NCI-H187 treated with DMSO at 0.1 percent for 48 hours (cell line): ENCODE measurements around the gene CD101.

Experiments
- DNase-seq: peaks from one replicate; lab custom pipeline; 2025; lab: John Stamatoyannopoulos, UW

Gene CD101

DNA sequence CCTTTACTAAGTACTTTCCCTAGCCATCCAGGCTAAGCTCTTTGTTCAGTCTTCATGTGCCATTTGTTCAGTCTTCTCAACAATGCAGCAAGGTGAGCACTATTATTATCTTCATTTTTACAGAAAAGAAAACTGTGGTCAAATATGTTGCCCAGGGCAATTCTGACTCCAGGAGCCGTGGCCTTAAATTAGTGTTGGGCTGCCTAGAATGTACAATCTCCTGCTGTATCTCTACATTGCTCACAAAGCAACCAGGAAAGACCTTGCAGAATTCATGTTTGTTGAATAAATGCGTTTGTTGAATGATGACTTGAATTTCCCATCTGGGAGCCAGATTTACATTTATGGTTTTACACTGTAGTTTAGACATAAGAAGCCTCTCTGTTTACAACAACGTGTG is 14.2 kb downstream of the CD101 start:
- no peak for DNase-seq

DNA sequence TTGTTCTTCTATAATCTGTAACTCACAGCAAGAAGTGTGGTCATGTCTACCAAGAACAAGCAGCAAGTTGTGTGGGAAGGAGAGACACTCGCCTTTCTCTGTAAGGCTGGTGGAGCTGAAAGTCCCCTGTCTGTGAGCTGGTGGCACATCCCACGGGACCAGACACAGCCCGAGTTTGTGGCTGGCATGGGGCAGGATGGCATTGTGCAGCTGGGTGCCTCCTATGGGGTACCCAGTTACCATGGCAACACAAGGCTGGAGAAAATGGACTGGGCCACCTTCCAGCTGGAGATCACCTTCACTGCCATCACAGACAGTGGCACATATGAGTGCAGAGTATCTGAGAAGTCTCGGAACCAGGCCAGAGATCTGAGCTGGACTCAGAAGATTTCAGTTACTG is 15.5 kb downstream of the CD101 start:
- DNase-seq: no peak

DNA sequence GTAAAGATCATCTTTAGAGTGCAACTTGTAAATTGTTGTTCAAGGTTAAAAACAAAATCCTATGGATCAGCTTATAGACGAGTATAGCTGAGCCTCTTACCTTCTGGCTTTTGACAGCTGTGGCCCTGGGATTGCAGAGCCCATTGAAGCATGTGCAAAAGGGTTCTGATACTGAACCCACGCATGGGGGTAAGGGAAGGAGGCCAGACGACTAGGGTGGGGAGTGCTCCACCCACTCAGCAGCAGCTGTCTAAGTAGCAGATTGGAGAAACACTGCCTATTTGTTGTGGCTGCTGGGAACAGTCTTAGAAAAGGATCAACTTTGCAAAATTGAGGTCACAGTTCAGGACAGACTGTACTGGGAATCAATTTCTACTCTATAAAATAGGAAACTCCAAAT is 16.1 kb downstream of the CD101 start:
- DNase-seq: no peak

DNA sequence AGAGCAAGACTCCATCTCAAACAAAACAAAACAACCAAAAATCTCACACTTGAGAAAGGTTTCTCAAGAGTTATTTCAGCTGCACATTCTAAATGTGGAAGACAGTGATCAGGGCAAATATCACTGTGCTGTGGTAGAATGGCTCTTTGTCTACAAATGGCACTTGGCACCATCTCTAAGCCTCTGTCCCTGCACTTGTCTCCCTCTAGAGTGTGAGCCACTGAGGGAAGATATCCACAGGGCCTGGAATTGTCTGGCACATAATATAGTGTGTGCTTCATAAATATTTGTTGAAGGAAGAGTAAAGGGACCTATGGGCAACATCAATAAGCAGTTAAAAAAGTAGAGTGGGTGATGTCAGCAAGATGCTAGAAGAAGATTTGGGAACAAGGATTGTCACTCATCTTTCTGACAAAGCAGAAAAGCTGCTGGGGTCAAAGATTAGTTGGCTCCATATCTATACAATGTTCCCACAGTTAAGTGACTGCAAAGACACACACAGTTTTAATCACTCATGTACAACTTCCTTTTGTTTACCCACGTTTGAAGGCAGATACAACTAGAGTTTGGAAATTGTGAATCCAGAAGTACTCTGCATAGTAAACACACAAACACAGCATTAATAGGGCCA is 19.1 kb downstream of the CD101 start:
- DNase-seq: no peak

DNA sequence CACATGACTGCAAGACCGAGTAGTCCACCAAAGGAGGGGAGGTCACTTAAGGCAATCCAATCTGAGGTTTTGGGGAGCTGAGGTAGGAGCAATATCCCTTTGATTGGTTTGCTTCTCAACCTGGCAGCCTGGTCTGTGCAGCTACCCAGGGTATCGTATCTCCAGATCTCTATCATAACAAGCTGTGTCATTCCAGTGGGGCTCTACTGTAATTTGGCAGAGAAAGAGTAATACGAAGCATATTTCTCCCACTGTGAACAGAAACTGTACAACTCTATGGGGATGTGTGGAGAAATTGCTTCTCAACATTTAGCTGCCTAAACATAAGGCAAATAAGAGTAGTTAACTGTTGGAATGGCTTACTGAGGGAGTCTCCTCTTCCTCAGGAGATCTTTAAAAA is 20.6 kb downstream of the CD101 start:
- no peak for DNase-seq

DNA sequence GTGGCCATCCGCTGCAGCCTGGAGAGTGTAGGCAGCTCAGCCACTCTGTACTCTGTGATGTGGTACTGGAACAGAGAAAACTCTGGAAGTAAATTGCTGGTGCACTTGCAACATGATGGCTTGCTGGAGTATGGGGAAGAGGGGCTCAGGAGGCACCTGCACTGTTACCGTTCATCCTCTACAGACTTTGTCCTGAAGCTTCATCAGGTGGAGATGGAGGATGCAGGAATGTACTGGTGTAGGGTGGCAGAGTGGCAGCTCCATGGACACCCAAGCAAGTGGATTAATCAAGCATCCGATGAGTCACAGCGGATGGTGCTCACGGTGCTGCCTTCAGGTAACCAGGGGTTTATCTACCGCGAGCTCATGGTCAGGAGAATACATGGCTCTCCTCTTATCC is 24.0 kb downstream of the CD101 start:
- no peak for DNase-seq

DNA sequence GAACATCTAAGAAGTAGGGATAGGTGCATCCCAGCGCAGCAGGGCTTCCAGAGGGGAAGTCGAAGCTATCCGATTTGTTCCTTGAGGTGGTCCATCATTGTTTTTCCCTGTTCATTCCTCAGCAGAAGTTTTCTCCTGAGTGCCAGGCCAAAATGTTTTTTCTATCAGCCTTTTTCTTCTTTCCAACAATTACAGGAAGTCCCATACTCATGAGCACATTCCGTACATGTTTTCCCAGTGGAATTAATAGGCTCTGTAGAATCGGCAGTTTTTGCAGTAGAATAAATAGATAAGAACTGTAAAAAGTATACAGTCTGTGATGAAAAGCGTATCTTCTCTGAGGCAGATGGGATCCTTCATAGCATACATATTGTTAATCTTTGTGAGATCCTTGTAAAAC is 24.8 kb downstream of the CD101 start:
- DNase-seq: no peak

DNA sequence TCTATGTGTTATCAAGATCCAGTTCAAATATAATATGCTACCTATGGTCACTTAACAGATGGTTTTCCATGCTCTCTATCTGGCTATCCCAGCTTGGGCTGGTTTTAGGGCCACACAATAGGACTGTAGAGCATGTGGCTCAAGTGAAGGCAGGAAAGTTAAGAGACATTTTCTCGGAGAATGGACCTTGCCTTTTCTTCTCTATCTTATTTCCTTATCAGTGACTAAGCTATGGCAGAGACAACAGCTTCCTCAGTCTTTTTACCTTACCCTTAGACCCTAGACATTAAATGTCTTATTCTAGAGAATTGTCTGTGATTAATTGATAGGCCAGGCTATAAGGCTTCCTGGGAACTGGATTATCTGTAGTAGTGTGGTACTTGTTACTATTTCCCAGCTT is 28.1 kb downstream of the CD101 start:
- no peak for DNase-seq

DNA sequence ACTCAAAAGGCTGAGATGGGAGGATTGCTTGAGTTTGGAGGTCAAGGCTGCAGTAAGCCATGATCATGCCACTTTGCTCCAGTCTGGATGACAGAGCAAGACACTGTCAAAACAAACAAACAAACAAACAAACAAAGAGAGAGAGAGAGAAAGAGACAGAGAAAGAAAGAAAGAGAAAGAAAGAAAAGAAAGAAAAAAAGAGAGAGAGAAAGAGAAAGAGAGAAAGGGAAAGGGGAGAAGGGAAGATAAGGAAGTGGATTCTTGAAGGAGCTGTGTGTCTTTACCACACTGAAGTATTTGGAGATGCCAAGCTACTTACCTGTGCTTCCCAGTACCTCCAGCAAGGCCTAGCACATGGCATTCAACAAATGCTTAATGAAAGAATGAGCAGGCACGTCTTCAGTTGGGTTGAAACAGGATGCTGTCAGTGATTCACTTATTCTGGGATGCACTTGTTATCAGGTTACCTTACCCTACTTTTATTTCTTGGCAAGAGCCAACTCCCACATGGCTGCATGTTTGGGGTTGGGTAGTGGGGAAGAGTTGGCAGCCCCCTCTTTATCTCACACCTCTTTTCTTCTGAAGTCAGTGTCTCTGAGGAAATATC is 28.8 kb downstream of the CD101 start:
- DNase-seq: no peak

DNA sequence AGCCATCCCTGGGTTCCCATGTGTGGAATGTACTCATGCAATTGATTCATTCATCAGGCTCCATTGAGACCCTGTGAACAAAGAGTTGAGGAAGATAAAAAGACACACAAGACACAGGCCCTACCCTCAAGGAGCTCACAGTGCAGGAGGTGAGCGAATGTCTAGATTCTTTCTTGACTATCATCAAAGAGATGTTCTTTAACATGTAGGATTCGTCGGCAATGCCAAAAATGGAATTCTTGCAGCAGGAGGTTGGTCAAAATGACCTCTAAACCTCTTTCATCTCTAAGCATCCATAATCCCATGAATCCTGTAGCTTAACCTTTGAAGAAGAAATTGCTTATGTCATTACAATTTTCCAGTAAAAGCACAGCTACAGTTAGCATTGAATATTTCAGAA is 30.7 kb downstream of the CD101 start:
- DNase-seq: no peak

DNA sequence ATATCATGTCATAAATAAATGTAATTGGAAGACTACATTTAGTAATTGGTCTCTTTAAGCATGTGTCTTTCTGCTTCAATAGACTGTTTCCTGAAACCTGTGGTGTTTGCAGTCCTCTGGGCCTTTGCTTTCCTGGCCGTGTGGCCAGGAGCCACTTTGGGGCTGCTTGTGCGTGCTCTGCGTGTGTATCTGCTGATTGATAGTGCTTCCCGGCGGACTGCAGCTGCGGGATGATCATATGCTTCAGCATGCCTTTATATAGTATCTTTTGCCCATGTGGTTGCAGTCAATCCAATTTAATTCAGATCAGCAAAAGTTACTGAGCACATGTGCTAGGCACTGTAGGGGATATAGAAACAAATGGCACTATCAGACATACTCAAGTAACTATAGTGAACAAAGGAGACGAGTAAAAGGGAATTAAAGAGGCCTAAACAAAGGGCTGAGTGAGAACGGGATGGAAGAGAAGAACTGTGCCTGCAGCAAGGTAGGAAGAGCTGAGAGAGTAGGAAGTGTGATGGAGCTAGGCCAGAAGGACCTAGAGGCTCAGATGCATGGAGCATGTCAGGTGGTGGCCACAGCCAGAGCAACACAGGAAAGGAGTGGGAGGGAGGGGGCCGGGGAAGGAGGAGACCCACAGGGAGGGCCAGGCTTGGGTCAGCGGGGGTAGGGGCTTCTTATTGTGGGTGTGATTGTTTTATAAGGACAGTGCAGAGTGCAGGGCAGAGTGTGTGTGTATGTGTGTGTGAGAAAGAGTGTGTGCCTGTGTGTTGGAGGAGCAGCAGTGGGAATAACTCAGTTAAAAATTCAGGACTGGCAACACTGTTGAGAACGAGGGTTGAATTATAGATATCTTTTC is 31.4 kb downstream of the CD101 start:
- no peak for DNase-seq

DNA sequence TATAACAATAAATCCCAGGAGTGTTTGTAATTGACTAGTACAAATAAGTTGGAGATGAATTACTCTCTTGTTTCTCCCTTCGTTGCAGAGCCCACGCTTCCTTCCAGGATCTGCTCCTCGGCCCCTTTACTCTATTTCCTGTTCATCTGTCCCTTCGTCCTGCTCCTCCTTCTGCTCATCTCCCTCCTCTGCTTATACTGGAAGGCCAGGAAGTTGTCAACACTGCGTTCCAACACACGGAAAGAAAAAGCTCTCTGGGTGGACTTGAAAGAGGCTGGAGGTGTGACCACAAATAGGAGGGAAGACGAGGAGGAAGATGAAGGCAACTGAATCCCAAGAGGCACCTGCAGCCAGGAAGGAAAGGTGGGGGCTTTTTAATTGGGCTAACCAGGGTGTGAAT is 32.2 kb downstream of the CD101 start:
- DNase-seq: no peak

DNA sequence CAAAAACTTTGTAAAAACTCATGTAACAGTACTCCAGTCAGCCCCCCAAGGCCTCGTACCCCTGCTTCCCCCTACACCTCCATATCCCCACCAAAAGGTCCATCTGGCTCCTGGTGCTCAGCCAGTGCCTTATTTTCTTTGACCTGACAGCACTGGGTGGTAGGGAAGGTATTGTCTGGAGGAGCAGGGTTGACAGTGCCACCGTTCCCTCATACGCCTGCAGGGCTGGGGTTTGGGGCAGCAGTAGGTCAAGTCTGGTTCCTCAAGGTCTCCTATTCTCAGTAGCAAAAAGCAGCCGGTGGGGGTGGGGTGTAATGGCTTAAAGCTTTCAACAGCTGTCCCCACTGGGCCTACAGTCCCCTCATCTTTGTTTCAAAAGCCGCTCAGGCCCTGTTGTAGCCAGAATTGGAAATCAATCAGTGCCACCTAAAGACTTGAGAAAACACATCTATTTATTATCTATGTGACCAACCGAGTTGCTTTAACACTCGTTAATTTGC is 33.3 kb downstream of the CD101 start:
- DNase-seq: no peak

DNA sequence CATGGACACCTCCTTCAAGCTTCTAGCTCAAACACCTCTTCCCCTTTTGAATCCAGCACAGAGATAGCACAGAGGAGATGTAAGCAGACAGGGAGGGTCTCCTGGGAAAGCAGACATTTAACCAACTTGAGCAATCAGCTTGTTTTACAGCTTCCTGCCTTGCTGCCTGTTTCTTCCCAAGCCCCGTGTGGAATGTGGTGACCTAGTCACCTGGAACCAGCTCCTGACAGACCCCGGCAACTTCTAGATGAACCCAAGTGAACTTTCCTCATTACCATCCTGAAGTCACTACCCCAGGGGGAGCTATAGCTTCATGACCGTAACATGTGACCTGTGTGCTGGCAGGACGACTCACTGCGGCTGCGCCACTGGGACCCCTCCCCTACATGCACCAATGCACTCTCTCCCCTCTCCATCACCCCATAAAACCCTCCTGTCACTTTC is 34.5 kb downstream of the CD101 start:
- no peak for DNase-seq

DNA sequence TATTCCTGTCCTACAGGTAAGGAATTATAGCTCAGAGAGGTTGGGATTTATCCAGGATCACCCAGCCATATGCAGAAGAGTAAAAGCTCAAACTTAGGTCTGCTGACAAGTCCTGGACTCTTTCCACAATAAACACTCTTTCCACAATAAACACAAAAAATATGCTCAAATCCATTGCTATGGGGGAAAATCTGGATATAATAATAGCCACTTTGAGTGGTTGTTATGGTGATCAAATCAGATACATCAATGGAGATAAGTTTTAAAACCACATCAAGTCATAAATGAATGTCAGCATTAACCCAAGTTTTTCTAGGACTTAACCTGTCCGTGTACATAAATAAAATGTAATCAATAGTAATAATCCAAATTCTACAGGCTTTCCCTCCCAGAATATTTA is 36.2 kb downstream of the CD101 start:
- no peak for DNase-seq

DNA sequence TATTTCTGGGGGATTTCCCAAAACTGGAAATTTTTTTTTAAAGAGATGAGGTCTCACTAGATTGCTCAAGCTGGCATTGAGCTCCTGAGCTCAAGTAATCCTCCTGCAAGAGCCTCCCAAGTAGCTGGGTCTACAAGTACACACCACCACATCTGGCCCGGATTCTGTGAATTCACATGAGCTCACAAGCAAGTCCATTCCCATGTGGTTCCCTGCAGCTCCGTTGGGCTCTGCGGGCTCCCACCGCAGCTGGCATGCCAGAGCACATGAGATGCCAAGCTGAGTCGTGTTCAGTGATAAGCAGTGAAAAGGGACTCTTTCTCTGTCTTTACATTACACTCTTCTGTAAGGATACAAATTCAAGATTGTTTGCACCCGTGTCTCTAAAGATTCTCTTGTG is 36.7 kb downstream of the CD101 start:
- no peak for DNase-seq

DNA sequence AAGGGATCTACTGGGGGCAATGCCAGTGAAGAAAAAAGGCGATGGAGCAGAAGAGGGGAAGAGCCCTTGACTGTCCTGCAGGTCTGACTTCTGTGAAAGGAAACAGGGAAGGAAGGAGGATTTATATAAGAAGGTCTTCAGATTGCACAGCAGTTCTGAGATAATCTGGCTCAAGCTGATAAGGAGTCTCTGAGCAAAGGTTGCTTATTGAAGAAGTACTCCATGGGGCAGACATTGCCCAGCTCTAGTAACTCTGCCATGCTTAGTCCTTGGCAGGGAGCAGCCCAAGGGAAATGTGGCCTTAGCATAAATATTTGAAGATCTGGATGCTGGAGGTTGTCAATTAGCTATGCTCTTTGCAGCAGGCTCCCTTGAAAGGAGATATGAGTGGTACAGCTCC is 42.7 kb downstream of the CD101 start:
- DNase-seq: no peak

DNA sequence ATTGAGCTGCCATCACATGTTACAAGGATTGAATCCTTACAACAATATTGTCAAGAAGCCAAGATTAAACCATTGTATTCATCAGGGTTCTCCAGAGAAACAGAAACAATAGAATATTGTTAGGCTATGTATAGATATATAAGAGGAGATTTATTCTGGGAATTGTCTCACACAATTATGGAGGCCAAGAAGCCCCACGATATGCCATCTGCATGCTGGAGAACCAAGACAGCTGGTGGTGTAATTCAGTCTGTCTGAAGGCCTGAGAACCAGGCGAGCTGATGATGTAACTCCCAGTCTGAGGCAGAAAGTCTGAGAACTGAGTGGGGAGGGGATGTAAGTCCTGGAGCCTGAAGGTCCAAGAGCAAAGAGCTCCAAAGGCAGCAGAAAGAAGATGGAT is 44.1 kb downstream of the CD101 start:
- no peak for DNase-seq

DNA sequence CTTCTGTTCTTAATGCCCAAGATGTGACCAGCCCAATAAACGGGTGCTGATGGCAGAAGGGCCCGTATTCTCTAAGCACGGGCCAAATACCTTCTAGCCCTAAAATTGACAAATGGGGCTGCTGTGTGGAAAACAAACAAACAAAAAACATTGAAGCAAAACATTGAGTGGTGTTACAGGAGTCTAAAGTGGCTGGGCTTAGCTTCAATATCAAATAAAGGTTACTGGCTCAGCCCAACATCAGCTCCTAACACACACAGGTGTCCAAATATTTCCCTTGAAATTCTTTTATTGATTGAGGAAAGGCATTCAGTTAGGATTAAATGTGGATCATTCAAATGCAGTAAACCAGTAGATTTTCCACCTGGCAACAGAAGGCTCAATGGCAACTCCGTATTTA is 45.2 kb downstream of the CD101 start:
- no peak for DNase-seq

DNA sequence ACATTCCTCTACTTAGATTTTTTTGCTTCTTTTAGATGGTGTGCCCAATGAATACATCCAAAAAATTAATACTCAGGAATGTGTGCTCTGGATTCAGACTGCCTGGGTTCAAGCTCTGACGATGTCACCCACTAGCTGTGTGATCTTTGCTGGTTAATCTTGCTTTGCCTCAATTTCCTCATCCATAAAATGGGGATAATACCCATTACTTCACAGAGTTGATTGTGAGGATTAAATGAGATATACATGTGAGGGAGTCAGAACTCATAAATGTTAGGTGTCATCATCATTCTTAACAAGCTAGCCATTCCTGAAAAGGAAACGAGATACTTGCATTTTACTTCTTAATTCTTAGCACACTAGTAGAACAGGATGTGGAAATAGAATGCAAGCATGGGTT is 45.7 kb downstream of the CD101 start:
- no peak for DNase-seq

DNA sequence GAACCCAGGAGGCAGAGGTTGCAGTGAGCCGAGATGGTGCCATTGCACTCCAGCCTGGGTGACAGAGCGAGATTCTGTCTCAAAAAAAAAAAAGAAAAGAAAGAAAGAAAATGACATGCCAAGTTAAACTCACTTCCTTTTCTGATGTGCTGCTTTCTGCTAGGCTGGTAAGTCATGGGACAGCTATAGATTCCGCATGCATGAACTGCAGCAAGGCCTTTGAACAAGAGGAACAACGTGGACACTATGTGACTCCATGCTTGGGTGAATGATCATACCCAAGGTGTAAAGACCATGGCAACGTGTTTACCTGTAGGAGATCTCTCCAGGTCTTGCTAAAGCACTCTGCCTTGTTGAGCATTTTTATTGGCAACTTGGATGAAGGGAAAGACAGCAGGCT is 48.3 kb downstream of the CD101 start:
- no peak for DNase-seq

DNA sequence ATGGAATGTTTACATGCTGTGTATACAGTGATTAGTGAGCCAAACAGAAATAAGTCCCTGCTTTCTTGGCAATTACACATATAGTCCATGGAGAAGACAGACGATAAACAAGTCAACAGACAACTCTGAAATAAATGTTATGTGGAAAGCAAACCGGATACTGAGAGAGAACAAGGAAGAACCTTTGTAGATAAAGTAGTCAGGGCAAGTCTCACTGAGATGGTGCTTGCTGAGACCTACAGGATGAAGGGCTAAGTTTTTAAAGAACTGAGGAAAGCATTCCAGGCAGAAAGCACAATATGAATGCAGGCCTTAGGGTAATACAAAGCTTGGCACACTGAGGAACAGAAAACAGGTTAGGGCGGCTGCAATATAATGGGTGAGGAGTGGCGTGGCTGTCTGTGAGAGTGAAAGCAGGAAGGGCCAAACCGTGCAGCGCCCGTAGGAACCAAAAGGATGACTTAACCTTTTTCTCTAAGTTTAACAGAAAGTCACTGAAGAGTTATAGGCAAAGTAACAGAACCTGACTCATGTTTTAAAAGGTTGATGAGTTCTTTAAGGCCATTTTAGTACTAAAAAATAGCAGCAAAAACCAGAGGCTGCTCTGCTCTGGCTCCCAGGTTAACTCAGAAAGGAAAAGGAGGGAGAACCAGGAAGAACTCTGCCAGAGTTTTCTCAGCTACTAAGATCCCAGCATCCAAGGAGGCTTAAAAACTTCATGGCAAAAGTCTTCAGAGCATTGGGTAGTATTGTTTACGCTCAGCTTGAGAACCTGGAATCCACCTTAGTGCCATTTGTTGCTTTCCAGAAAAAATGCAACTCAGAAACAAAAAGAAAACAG is 49.9 kb downstream of the CD101 start:
- DNase-seq: no peak
